ENCODE results near the gene TTC24.
"Not testable (repeated sequence)": the region's sequence is repeated elsewhere in the genome, so short reads cannot be mapped to it uniquely, and the experiment has no call there.

Gene TTC24

DNA sequence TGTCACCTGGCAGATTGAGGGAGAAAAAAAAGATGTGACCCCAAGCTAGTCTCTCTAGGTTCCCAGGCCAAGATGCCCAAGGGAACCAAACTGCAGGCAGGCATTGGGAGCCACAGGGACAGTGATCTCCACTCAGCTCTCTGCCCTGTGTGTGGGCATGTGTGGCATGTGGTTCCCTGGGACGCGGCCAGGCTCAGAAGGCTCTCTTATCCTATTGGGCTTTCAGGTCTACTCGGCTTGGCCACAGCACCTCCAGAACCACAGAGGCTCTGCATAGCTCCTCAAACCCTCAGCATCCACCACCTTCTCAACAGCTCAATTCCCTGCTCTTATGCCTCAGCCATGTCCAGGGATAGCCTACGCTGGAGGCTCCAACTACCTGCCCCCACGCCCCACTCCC is 29.2 kb upstream of the TTC24 start:
- TF ChIP-seq EZH2phosphoT487 (IDR thresholded peaks at IDR 0.05; ENCODE audit: borderline replicate concordance, low read length), result no peak
- H3K9me2 ChIP-seq (replicated peaks; ENCODE audit: control insufficient read depth, low read length), result no peaks in the 10 kb centered on the region
- H3F3A ChIP-seq (ENCODE audit: control insufficient read depth, insufficient read depth), result no peaks in the 10 kb centered on the region
- H3K4me1 ChIP-seq (ENCODE audit: control insufficient read depth, low read length), result peaks cover 51% of the 10 kb centered on the region
- H3K4me3 ChIP-seq (ENCODE audit: low read length), result no peak overlapping the region
- no peak overlapping the region for H3K4me2 ChIP-seq (ENCODE audit: low read length)
- H3K9me3 ChIP-seq (ENCODE audit: control insufficient read depth, insufficient read depth, low read length), result no peaks in the 10 kb centered on the region
- H3K27me3 ChIP-seq (ENCODE audit: control insufficient read depth, low read length), result no peaks in the 10 kb centered on the region
- H3K79me2 ChIP-seq (ENCODE audit: control insufficient read depth, low read length), result no peaks in the 10 kb centered on the region
- H4K20me1 ChIP-seq (ENCODE audit: control insufficient read depth, insufficient read depth, low read depth, low read length), result no peaks in the 10 kb centered on the region
- no peak overlapping the region for H3K27ac ChIP-seq (ENCODE audit: low read depth, low read length)
- H3K36me3 ChIP-seq (ENCODE audit: control insufficient read depth, low read length), result peaks cover 31% of the 10 kb centered on the region

DNA sequence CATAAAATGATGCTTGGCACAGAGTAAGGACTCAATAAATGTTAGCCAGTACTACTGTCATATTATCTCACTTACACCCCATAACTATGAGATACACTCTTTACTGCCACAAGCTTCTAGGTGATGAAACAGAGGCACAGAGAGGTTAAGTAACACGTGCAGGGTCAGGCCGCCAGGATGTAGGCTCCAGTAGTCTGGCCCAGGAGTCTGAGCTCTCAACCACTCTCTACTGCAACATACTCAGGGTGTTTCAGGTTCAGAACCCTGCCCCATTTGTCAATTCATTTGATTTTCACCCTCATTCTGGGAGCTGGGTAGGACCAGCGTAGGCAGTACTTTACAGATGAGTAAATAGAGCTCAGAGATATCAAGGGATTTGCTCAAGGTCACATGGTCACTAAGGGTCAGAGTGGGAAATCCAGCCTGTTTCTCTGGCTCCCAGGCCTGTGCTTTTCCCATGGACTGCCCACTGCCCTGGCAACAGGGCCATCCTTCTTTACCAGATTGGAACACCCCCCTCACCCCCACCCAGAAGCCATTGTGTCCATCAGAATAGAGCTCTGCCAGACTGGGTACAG is 28.4 kb upstream of the TTC24 start:
- no peaks in the 10 kb centered on the region for H3K9me3 ChIP-seq (ENCODE audit: control insufficient read depth, insufficient read depth, low read length)
- no peaks in the 10 kb centered on the region for H3K9me2 ChIP-seq (replicated peaks; ENCODE audit: control insufficient read depth, low read length)
- no peaks in the 10 kb centered on the region for H4K20me1 ChIP-seq (ENCODE audit: control insufficient read depth, insufficient read depth, low read depth, low read length)
- H3K36me3 ChIP-seq (ENCODE audit: control insufficient read depth, low read length), result peaks cover 38% of the 10 kb centered on the region
- H3K4me3 ChIP-seq (ENCODE audit: low read length), result peak overlapping the region; percentile 34
- peaks cover 51% of the 10 kb centered on the region for H3K4me1 ChIP-seq (ENCODE audit: control insufficient read depth, low read length)
- no peaks in the 10 kb centered on the region for H3K79me2 ChIP-seq (ENCODE audit: control insufficient read depth, low read length)
- H3K4me2 ChIP-seq (ENCODE audit: low read length), result peak overlapping the region; percentile 48
- no peaks in the 10 kb centered on the region for H3K27me3 ChIP-seq (ENCODE audit: control insufficient read depth, low read length)
- no peaks in the 10 kb centered on the region for H3F3A ChIP-seq (ENCODE audit: control insufficient read depth, insufficient read depth)
- no peak for TF ChIP-seq EZH2phosphoT487 (IDR thresholded peaks at IDR 0.05; ENCODE audit: borderline replicate concordance, low read length)
- no peak for TF ChIP-seq CTCF (IDR thresholded peaks at IDR 0.05; ENCODE audit: low read depth, low read length, poor library complexity, severe bottlenecking)
- H3K27ac ChIP-seq (ENCODE audit: low read depth, low read length), result peak overlapping the region; percentile 50

- Histone ChIP-seq H3K4me2 (ENCODE audit: low read length) (peak overlapping the region; percentile 48), H3K9me3 (ENCODE audit: control insufficient read depth, insufficient read depth, low read length) (no peaks in the 10 kb centered on the region), H3K9me2 (replicated peaks; ENCODE audit: control insufficient read depth, low read length) (no peaks in the 10 kb centered on the region), H3K79me2 (ENCODE audit: control insufficient read depth, low read length) (no peaks in the 10 kb centered on the region), H4K20me1 (ENCODE audit: control insufficient read depth, insufficient read depth, low read depth, low read length) (no peaks in the 10 kb centered on the region), H3F3A (ENCODE audit: control insufficient read depth, insufficient read depth) (no peaks in the 10 kb centered on the region), H3K4me1 (ENCODE audit: control insufficient read depth, low read length) (peaks cover 51% of the 10 kb centered on the region), H3K4me3 (ENCODE audit: low read length) (peak overlapping the region; percentile 34), H3K27me3 (ENCODE audit: control insufficient read depth, low read length) (no peaks in the 10 kb centered on the region), H3K36me3 (ENCODE audit: control insufficient read depth, low read length) (peaks cover 39% of the 10 kb centered on the region), H3K27ac (ENCODE audit: low read depth, low read length) (peak overlapping the region; percentile 50; the same call in 1 of the 2 replicates)
- TF ChIP-seq CTCF (IDR thresholded peaks at IDR 0.05; ENCODE audit: low read depth, low read length, poor library complexity, severe bottlenecking) (no peak), EZH2phosphoT487 (IDR thresholded peaks at IDR 0.05; ENCODE audit: borderline replicate concordance, low read length) (no peak)
Observed at GRCh38 chr1:156551869-156552268, 27.7 kb upstream of the TTC24 start.

DNA sequence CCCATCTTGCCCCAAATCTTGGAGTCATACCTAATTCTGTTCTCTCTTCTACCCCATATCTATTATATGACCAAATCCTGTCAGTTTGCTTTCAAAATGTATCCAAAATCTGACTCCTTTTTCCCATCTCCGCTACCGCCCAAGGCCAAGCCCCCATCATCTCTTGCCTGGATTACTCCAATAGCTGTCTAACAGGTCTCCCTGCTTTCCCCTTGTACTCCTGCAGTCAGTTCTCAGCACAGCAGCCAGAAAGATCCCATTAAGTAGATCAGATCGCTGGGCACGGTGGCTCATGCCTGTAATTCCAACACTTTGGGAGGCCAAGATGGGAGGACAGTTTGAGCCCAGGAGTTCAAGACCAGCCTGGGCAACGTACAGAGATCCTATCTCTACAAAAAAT is 27.0 kb upstream of the TTC24 start:
- peaks cover 38% of the 10 kb centered on the region for H3K36me3 ChIP-seq (ENCODE audit: control insufficient read depth, low read length)
- no peaks in the 10 kb centered on the region for H3K27me3 ChIP-seq (ENCODE audit: control insufficient read depth, low read length)
- H3K27ac ChIP-seq (ENCODE audit: low read depth, low read length), result no peak overlapping the region
- no peaks in the 10 kb centered on the region for H4K20me1 ChIP-seq (ENCODE audit: control insufficient read depth, insufficient read depth, low read depth, low read length)
- H3F3A ChIP-seq (ENCODE audit: control insufficient read depth, insufficient read depth), result no peaks in the 10 kb centered on the region
- H3K9me2 ChIP-seq (replicated peaks; ENCODE audit: control insufficient read depth, low read length), result no peaks in the 10 kb centered on the region
- H3K79me2 ChIP-seq (ENCODE audit: control insufficient read depth, low read length), result no peaks in the 10 kb centered on the region
- no peaks in the 10 kb centered on the region for H3K9me3 ChIP-seq (ENCODE audit: control insufficient read depth, insufficient read depth, low read length)
- no peak overlapping the region for H3K4me3 ChIP-seq (ENCODE audit: low read length)
- peak overlapping the region; percentile 48 for H3K4me2 ChIP-seq (ENCODE audit: low read length)
- TF ChIP-seq CTCF (IDR thresholded peaks at IDR 0.05; ENCODE audit: low read depth, low read length, poor library complexity, severe bottlenecking) (no peak), EZH2phosphoT487 (IDR thresholded peaks at IDR 0.05; ENCODE audit: borderline replicate concordance, low read length) (no peak)
- peaks cover 46% of the 10 kb centered on the region for H3K4me1 ChIP-seq (ENCODE audit: control insufficient read depth, low read length)

- H3K9me2 ChIP-seq (replicated peaks; ENCODE audit: control insufficient read depth, low read length); H3K79me2 ChIP-seq (ENCODE audit: control insufficient read depth, low read length); H3K9me3 ChIP-seq (ENCODE audit: control insufficient read depth, insufficient read depth, low read length); H4K20me1 ChIP-seq (ENCODE audit: control insufficient read depth, insufficient read depth, low read depth, low read length); H3K27me3 ChIP-seq (ENCODE audit: control insufficient read depth, low read length); H3F3A ChIP-seq (ENCODE audit: control insufficient read depth, insufficient read depth): not testable (repeated sequence)
- peaks cover 42% of the 10 kb centered on the region for H3K4me1 ChIP-seq (ENCODE audit: control insufficient read depth, low read length)
- H3K4me2 ChIP-seq (ENCODE audit: low read length), result peak overlapping the region; percentile 48
- H3K36me3 ChIP-seq (ENCODE audit: control insufficient read depth, low read length), result peaks cover 34% of the 10 kb centered on the region
- peak overlapping the region; percentile 1; the same call in 1 of the 2 replicates for H3K4me3 ChIP-seq (ENCODE audit: low read length)
- peak overlapping the region; percentile 30 for H3K27ac ChIP-seq (ENCODE audit: low read depth, low read length)
Observed at GRCh38 chr1:156552937-156553336, 26.6 kb upstream of the TTC24 start.

Data from DOHH2 (cell line).